Osteoblast (primary cell): ENCODE results near the gene MAPKAP1. TPM values are rescaled to one million over a fixed set of nuclear protein-coding genes. Genes with fewer than 3 reads are reported as not detected.

ENCODE experiments used
- DNase-seq: peaks from one replicate; pipeline ENCODE4 v3.0.0; 2011; ENCODE audit warnings: low spot score, mixed read lengths; ENCODE audit not compliant: insufficient read length; ENCODE audit errors: missing footprints
- H2AFZ ChIP-seq: 2 replicates; pipeline ENCODE4 v1.6.0; 2011; ENCODE audit warnings: mild to moderate bottlenecking, low read length
- H3K27ac ChIP-seq: 2 replicates; pipeline ENCODE4 v1.5.1; 2011; ENCODE audit warnings: mild to moderate bottlenecking, low read depth, low read length, moderate library complexity
- H3K27me3 ChIP-seq: 2 replicates; pipeline ENCODE4 v1.6.0; 2012; ENCODE audit warnings: mild to moderate bottlenecking, control low read depth, inconsistent platforms, low read length, moderate library complexity; ENCODE audit not compliant: insufficient read depth
- H3K36me3 ChIP-seq: 2 replicates; pipeline ENCODE4 v1.5.1; 2011; ENCODE audit warnings: mild to moderate bottlenecking, low read length, control low read depth, moderate library complexity; ENCODE audit not compliant: insufficient read depth
- H3K4me1 ChIP-seq: 2 replicates; pipeline ENCODE4 v1.5.1; 2011; ENCODE audit warnings: mild to moderate bottlenecking, low read length, control low read depth, moderate library complexity; ENCODE audit not compliant: insufficient read depth
- H3K4me2 ChIP-seq: 2 replicates; pipeline ENCODE4 v1.6.0; 2011; ENCODE audit warnings: mild to moderate bottlenecking, low read length; ENCODE audit not compliant: insufficient read depth
- H3K4me3 ChIP-seq: fragments of 200-600 bp; sonication (generic); 3 replicates; pipeline ENCODE4 v1.5.1; 2012; ENCODE audit warnings: mild to moderate bottlenecking, low read length, inconsistent platforms; ENCODE audit not compliant: insufficient read depth
- H3K79me2 ChIP-seq: 2 replicates; pipeline ENCODE4 v1.6.0; 2012; ENCODE audit warnings: mild to moderate bottlenecking, low read length, control low read depth, inconsistent platforms; ENCODE audit not compliant: insufficient read depth
- H3K9me3 ChIP-seq: 2 replicates; pipeline ENCODE4 v1.5.1; 2011; ENCODE audit warnings: low read depth, low read length, control low read depth
- H4K20me1 ChIP-seq: 2 replicates; pipeline ENCODE4 v1.6.0; 2012; ENCODE audit warnings: mild to moderate bottlenecking, low read length, control low read depth; ENCODE audit not compliant: insufficient read depth
- CTCF ChIP-seq: IDR thresholded peaks from 2 replicates; pipeline ENCODE4 v1.5.1; 2011; ENCODE audit warnings: mild to moderate bottlenecking, low read depth, low read length, moderate library complexity; ENCODE audit errors: extremely low read depth
- total RNA-seq: library from RNA; depleted of rRNA; stranded (reverse); fragments of >200 nt; gene quantifications from 2 replicates; pipeline ENCODE4 v1.2.3, GENCODE V29; 2012

The MAPKAP1 gene
- total RNA-seq, 1 donor, result 72.4 TPM

- H3K4me2 ChIP-seq, result peak overlapping the region; percentile 92
- no peaks in the 10 kb centered on the region for H3K9me3 ChIP-seq
- peaks cover 98% of the 10 kb centered on the region for H3K79me2 ChIP-seq
- no peak overlapping the region for H2AFZ ChIP-seq
- DNase-seq, result no peak
- no peak overlapping the region for H3K4me3 ChIP-seq
- H3K27ac ChIP-seq, result no peak overlapping the region
- H3K36me3 ChIP-seq, result peaks cover 10% of the 10 kb centered on the region
- H4K20me1 ChIP-seq, result no peaks in the 10 kb centered on the region
- TF ChIP-seq CTCF, result no peak
- H3K4me1 ChIP-seq, result peaks cover 17% of the 10 kb centered on the region
- H3K27me3 ChIP-seq, result no peaks in the 10 kb centered on the region
Observed at GRCh38 chr9:125752070-125752628, 45.1 kb upstream of the MAPKAP1 start.

- Histone ChIP-seq H3K27ac (peak overlapping the region; percentile 66), H2AFZ (no peak overlapping the region), H3K4me2 (peak overlapping the region; percentile 92), H3K36me3 (peaks cover 4% of the 10 kb centered on the region), H3K79me2 (peaks cover 82% of the 10 kb centered on the region), H3K4me1 (peaks cover 20% of the 10 kb centered on the region), H3K27me3 (no peaks in the 10 kb centered on the region), H4K20me1 (no peaks in the 10 kb centered on the region), H3K4me3 (peak overlapping the region; percentile 95), H3K9me3 (no peaks in the 10 kb centered on the region)
- peak; percentile 30 for DNase-seq
- no peak for TF ChIP-seq CTCF
Observed at GRCh38 chr9:125750627-125751011, 43.6 kb upstream of the MAPKAP1 start.

- Histone ChIP-seq H3K36me3 (peaks cover 4% of the 10 kb centered on the region), H2AFZ (no peak overlapping the region), H3K4me1 (peaks cover 26% of the 10 kb centered on the region), H4K20me1 (no peaks in the 10 kb centered on the region), H3K9me3 (no peaks in the 10 kb centered on the region), H3K79me2 (peaks cover 77% of the 10 kb centered on the region), H3K27ac (peak overlapping the region; percentile 66), H3K4me3 (peak overlapping the region; percentile 95), H3K27me3 (no peaks in the 10 kb centered on the region), H3K4me2 (peak overlapping the region; percentile 92)
- DNase-seq, result peak; percentile 53
- TF ChIP-seq CTCF, result no peak
Observed at GRCh38 chr9:125749951-125750626, 43.1 kb upstream of the MAPKAP1 start.

GRCh38 chr9:125749287-125749935 lies 42.4 kb upstream of the MAPKAP1 start:
- Histone ChIP-seq H3K79me2 (peaks cover 71% of the 10 kb centered on the region), H4K20me1 (no peaks in the 10 kb centered on the region), H3K27me3 (no peaks in the 10 kb centered on the region), H3K9me3 (no peaks in the 10 kb centered on the region), H3K4me2 (peak overlapping the region; percentile 92), H2AFZ (no peak overlapping the region), H3K27ac (peak overlapping the region; percentile 66), H3K4me1 (peaks cover 32% of the 10 kb centered on the region), H3K36me3 (peaks cover 4% of the 10 kb centered on the region), H3K4me3 (peak overlapping the region; percentile 95)
- TF ChIP-seq CTCF, result no peak
- DNase-seq, result peak; percentile 34
